ENCODE results near the gene TMEM175.

Gene TMEM175

GRCh38 chr4:992297-993110 lies 60.2 kb downstream of the TMEM175 start:
- H3K79me2 ChIP-seq (ENCODE audit: low read length), result no peaks in the 10 kb centered on the region
- H3K9ac ChIP-seq (ENCODE audit: low read length), result peak overlapping the region; percentile 72
- peaks cover 7% of the 10 kb centered on the region for H3K27me3 ChIP-seq (ENCODE audit: low read depth, low read length)
- H3K27ac ChIP-seq (ENCODE audit: low read length), result peak overlapping the region; percentile 35
- H4K20me1 ChIP-seq (ENCODE audit: insufficient read depth, low read length), result no peaks in the 10 kb centered on the region
- TF ChIP-seq EZH2phosphoT487 (IDR thresholded peaks at IDR 0.05; ENCODE audit: low read depth) (no peak), CTCF (IDR thresholded peaks at IDR 0.05; ENCODE audit: low read depth, low read length) (no peak)
- H3K4me3 ChIP-seq (ENCODE audit: low read length), result peak overlapping the region; percentile 73
- H3K36me3 ChIP-seq (replicated peaks; ENCODE audit: low read depth, low read length), result no peaks in the 10 kb centered on the region
- H2AFZ ChIP-seq (ENCODE audit: low read depth, low read length), result peak overlapping the region; percentile 91
- peak overlapping the region; percentile 98 for H3K4me2 ChIP-seq (ENCODE audit: low read length)
- peaks cover 17% of the 10 kb centered on the region for H3K4me1 ChIP-seq (ENCODE audit: low read length)
- H3K9me3 ChIP-seq (ENCODE audit: insufficient read depth, low read length), result no peaks in the 10 kb centered on the region

GRCh38 chr4:993111-994029 lies 61.1 kb downstream of the TMEM175 start, which contains the start of gene SLC26A1:
SLC26A1 (minus strand) TSS chr4:993404; CDS start chr4:991703, 1,701 bp downstream.
- H3K4me1 ChIP-seq (ENCODE audit: low read length), result peaks cover 13% of the 10 kb centered on the region
- peak within 1 kb of the TSS; percentile 91 for H2AFZ ChIP-seq (ENCODE audit: low read depth, low read length)
- no peaks in the 10 kb centered on the region for H4K20me1 ChIP-seq (ENCODE audit: insufficient read depth, low read length)
- peak within 1 kb of the TSS; percentile 72 for H3K9ac ChIP-seq (ENCODE audit: low read length)
- peaks cover 15% of the 10 kb centered on the region for H3K27me3 ChIP-seq (ENCODE audit: low read depth, low read length)
- H3K4me3 ChIP-seq (ENCODE audit: low read length), result peak within 1 kb of the TSS; percentile 73
- no peaks in the 10 kb centered on the region for H3K79me2 ChIP-seq (ENCODE audit: low read length)
- H3K36me3 ChIP-seq (replicated peaks; ENCODE audit: low read depth, low read length), result no peaks in the 10 kb centered on the region
- H3K27ac ChIP-seq (ENCODE audit: low read length), result peak within 1 kb of the TSS; percentile 35
- TF ChIP-seq CTCF (IDR thresholded peaks at IDR 0.05; ENCODE audit: low read depth, low read length), result no peak
- TF ChIP-seq EZH2phosphoT487 (IDR thresholded peaks at IDR 0.05; ENCODE audit: low read depth), result no peak
- no peaks in the 10 kb centered on the region for H3K9me3 ChIP-seq (ENCODE audit: insufficient read depth, low read length)
- H3K4me2 ChIP-seq (ENCODE audit: low read length), result peak within 1 kb of the TSS; percentile 98

- Histone ChIP-seq H4K20me1 (ENCODE audit: insufficient read depth, low read length) (no peaks in the 10 kb centered on the region), H3K27me3 (ENCODE audit: low read depth, low read length) (peaks cover 24% of the 10 kb centered on the region), H3K4me2 (ENCODE audit: low read length) (no peak overlapping the region), H3K4me1 (ENCODE audit: low read length) (peaks cover 13% of the 10 kb centered on the region), H3K27ac (ENCODE audit: low read length) (no peak overlapping the region), H3K9ac (ENCODE audit: low read length) (no peak overlapping the region), H3K79me2 (ENCODE audit: low read length) (no peaks in the 10 kb centered on the region), H2AFZ (ENCODE audit: low read depth, low read length) (no peak overlapping the region), H3K4me3 (ENCODE audit: low read length) (no peak overlapping the region), H3K9me3 (ENCODE audit: insufficient read depth, low read length) (no peaks in the 10 kb centered on the region), H3K36me3 (replicated peaks; ENCODE audit: low read depth, low read length) (no peaks in the 10 kb centered on the region)
- TF ChIP-seq CTCF (IDR thresholded peaks at IDR 0.05; ENCODE audit: low read depth, low read length), result peak; percentile 7; the same call in 1 of the 2 replicates
- TF ChIP-seq EZH2phosphoT487 (IDR thresholded peaks at IDR 0.05; ENCODE audit: low read depth), result no peak
Measured at GRCh38 chr4:995311-996026, 63.2 kb downstream of the TMEM175 start.
